Measurements from ENCODE around the gene PTGDS.

The PTGDS gene

GRCh38 chr9:136979769-136980587, 2.7 kb downstream of the PTGDS start:
- no peak for TF ChIP-seq GATA1 (IDR thresholded peaks at IDR 0.05; ENCODE audit: low read depth, low read length)
- TF ChIP-seq POLR2A (IDR thresholded peaks at IDR 0.05; ENCODE audit: low read length), result no peak
- DNase-seq, result no peak

- no peak for TF ChIP-seq POLR2A (IDR thresholded peaks at IDR 0.05; ENCODE audit: low read length)
- no peak for TF ChIP-seq GATA1 (IDR thresholded peaks at IDR 0.05; ENCODE audit: low read depth, low read length)
- DNase-seq, result no peak
Observed at GRCh38 chr9:136980669-136981478, 3.6 kb downstream of the PTGDS start.

- no peak for DNase-seq
Observed at GRCh38 chr9:136981588-136982231, 4.4 kb downstream of the PTGDS start.

GRCh38 chr9:136982232-136983051, 5.1 kb downstream of the PTGDS start, which contains the start of gene LCNL1:
Gene LCNL1, plus strand, starts transcription at chr9:136982993. Its CDS starts 594 bp downstream, at chr9:136983587.
- no peak for DNase-seq
- TF ChIP-seq POLR2A (IDR thresholded peaks at IDR 0.05; ENCODE audit: low read length), result no peak
- no peak for TF ChIP-seq GATA1 (IDR thresholded peaks at IDR 0.05; ENCODE audit: low read depth, low read length)

More at GRCh38 chr9:136981588-136982231, 4.4 kb downstream of the PTGDS start:
- no peak for TF ChIP-seq POLR2A (IDR thresholded peaks at IDR 0.05; ENCODE audit: low read length)
- no peak for TF ChIP-seq GATA1 (IDR thresholded peaks at IDR 0.05; ENCODE audit: low read depth, low read length)

- DNase-seq, result no peak
- TF ChIP-seq GATA1 (IDR thresholded peaks at IDR 0.05; ENCODE audit: low read depth, low read length), result no peak
- TF ChIP-seq POLR2A (IDR thresholded peaks at IDR 0.05; ENCODE audit: low read length), result no peak
Observed at GRCh38 chr9:136983167-136983566, 5.9 kb downstream of the PTGDS start.

GRCh38 chr9:136983656-136984314, 6.5 kb downstream of the PTGDS start:
- no peak for DNase-seq
- no peak for TF ChIP-seq POLR2A (IDR thresholded peaks at IDR 0.05; ENCODE audit: low read length)
- TF ChIP-seq GATA1 (IDR thresholded peaks at IDR 0.05; ENCODE audit: low read depth, low read length), result no peak

- no peak for DNase-seq
- TF ChIP-seq GATA1 (IDR thresholded peaks at IDR 0.05; ENCODE audit: low read depth, low read length), result no peak
- no peak for TF ChIP-seq POLR2A (IDR thresholded peaks at IDR 0.05; ENCODE audit: low read length)
Observed at GRCh38 chr9:136984464-136985026, 7.2 kb downstream of the PTGDS start.

- DNase-seq, result no peak
- no peak for TF ChIP-seq GATA1 (IDR thresholded peaks at IDR 0.05; ENCODE audit: low read depth, low read length)
- no peak for TF ChIP-seq POLR2A (IDR thresholded peaks at IDR 0.05; ENCODE audit: low read length)
Observed at GRCh38 chr9:136985027-136985602, 7.8 kb downstream of the PTGDS start.

- DNase-seq, result no peak
Observed at GRCh38 chr9:136985853-136986252, 8.5 kb downstream of the PTGDS start.

GRCh38 chr9:136988872-136989271, 11.6 kb downstream of the PTGDS start:
- TF ChIP-seq GATA1 (IDR thresholded peaks at IDR 0.05; ENCODE audit: low read depth, low read length), result no peak
- TF ChIP-seq POLR2A (IDR thresholded peaks at IDR 0.05; ENCODE audit: low read length), result no peak
- DNase-seq, result no peak

More at GRCh38 chr9:136985853-136986252, 8.5 kb downstream of the PTGDS start:
- TF ChIP-seq POLR2A (IDR thresholded peaks at IDR 0.05; ENCODE audit: low read length) (no peak), GATA1 (IDR thresholded peaks at IDR 0.05; ENCODE audit: low read depth, low read length) (no peak)

GRCh38 chr9:136990242-136990911, 13.1 kb downstream of the PTGDS start:
- DNase-seq, result no peak
- TF ChIP-seq POLR2A (IDR thresholded peaks at IDR 0.05; ENCODE audit: low read length) (no peak), GATA1 (IDR thresholded peaks at IDR 0.05; ENCODE audit: low read depth, low read length) (no peak)

All from erythroblast (primary cell).